HG03571 (cell line): Measurements from ENCODE around the gene KRT222.

Source experiments
- ATAC-seq: cut with Tn5 transposase; IDR thresholded peaks from one replicate; pipeline ENCODE4 v1.9.1; 2021; ENCODE audit not compliant: unreplicated experiment

Gene KRT222

GRCh38 chr17:40659911-40660310, 5.1 kb downstream of the KRT222 start:
- no peak for ATAC-seq

GRCh38 chr17:40658396-40658795, 6.6 kb downstream of the KRT222 start:
- ATAC-seq = no peak

- no peak for ATAC-seq
These were observed 13.0 kb downstream of the KRT222 start for GRCh38 chr17:40651939-40652338.

- ATAC-seq = peak; percentile 13
These were observed 16.5 kb downstream of the KRT222 start for GRCh38 chr17:40648384-40648968.

DNA sequence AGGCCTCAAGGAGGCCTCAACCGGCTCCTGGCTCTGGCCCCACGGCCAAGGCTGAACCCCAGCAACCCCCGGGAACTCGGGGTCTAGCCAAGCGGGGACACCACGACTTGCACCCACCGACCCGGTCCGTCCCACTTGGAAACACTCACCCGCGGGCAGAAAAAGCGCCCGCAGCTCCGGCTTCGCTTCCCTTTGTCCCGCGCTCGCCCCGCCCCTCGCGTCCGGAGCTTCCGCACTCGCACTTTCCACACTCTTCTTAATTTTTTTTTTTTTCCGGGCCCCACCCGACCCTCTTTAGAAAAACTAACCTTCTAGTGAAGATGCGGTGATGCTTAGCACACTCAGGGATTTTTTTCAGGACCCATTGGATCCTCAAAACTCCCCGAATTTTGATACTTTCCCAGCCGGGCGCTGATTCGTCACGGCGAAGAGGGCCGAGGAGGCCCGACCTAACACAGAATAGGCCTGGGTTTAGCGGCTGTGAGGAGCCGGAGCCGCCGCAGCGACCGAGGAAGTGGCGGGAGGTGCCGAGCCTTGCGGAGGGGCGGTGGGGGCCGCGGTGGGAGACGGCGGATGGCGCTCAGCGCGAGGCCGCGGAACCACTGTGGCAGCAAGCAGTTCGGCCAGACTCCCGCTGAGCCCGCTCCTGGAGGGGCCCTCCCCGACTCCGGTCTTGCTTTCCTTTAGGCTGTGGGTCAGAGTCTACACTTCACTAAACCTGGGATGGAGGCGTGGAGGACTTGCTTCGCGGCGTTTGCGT, 17.2 kb downstream of the KRT222 start, which contains the start of gene SMARCE1:
TSS of gene SMARCE1 (minus strand) at position 195 of the 760 bp plus-strand sequence. CDS start 2,016 bp downstream, outside the sequence.
- peak; percentile 54 for ATAC-seq

- ATAC-seq = peak; percentile 25
These were observed 18.0 kb downstream of the KRT222 start for GRCh38 chr17:40646791-40647623.

DNA sequence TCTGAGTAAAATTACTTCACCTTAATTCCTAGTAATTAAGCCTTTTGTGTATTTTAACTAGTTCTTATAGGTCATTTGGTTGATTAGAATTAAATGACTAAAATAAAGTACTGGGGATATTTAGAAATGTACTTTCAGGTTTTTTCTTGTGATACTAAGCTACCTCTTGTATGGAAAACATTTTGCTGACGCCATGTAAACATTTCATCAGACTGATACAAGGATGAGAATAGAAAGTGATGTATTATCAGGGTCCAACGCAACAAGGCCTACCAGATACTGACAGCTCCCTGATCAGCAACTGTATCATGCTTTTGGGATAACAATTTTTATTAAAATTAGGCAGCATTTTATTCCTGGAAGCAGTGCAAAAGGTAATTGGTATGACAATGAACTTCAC, 19.0 kb downstream of the KRT222 start:
- no peak for ATAC-seq

- ATAC-seq = no peak
These were observed 19.7 kb downstream of the KRT222 start for GRCh38 chr17:40645291-40645690.

GRCh38 chr17:40637931-40638330, 27.0 kb downstream of the KRT222 start:
- ATAC-seq = no peak

DNA sequence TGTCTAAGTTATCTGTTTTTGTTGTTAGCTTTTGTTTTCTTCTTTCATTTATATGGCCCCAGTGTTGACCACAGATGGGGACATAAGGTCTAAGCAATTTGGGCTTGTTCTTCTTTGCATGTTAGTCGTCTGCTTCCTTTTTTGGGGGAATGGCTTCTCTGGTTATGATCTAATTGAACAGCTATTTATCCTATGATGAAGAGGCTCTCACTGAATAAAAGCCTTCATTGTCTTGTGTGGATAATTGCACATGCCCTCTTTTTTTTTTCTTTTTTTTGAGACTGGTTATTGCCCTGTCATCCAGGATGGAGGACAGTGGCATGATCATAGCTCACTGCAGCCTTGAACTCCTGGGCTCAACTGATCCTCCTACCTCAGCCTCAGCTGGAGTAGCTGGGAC, 31.1 kb downstream of the KRT222 start:
- ATAC-seq = no peak

- ATAC-seq = no peak
These were observed 32.8 kb downstream of the KRT222 start for GRCh38 chr17:40632216-40632615.

DNA sequence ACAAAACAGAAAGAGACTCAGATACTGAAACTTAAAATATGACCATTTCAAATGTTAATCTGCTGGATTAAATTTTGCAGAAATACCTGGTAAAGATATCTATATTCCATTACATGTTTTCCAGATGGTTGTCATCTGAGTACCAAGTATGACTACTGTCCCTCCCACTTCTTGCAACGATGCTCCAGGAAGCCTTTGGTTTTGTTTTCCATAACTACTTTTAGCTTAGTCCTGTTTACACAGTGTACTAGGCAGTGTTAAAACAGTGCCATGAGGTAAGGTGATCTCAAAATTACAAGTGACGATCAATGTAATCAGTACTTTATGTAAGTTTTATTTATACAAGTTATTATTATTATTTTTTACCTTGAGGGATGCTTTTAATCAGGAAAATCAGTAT, 35.1 kb downstream of the KRT222 start:
- no peak for ATAC-seq

DNA sequence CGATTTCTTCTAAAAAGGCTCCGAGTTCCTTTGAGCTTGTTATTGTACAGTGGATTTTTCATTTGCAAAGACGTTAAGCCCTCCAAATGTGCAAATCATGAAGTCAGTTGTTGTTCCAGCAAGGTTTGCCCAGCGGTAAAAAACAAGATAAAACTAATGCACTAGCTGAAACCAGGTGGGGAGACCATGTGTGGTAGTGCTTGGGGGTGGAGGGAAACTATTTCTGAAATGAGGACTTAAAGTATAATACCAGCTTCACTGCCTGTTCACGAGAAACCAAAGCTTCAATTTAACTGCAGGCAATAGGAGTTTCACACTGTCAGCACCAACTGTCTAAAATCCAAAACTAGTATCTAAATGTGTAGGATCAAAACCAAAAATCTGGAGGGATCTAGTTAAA, 39.7 kb downstream of the KRT222 start:
- ATAC-seq = no peak

DNA sequence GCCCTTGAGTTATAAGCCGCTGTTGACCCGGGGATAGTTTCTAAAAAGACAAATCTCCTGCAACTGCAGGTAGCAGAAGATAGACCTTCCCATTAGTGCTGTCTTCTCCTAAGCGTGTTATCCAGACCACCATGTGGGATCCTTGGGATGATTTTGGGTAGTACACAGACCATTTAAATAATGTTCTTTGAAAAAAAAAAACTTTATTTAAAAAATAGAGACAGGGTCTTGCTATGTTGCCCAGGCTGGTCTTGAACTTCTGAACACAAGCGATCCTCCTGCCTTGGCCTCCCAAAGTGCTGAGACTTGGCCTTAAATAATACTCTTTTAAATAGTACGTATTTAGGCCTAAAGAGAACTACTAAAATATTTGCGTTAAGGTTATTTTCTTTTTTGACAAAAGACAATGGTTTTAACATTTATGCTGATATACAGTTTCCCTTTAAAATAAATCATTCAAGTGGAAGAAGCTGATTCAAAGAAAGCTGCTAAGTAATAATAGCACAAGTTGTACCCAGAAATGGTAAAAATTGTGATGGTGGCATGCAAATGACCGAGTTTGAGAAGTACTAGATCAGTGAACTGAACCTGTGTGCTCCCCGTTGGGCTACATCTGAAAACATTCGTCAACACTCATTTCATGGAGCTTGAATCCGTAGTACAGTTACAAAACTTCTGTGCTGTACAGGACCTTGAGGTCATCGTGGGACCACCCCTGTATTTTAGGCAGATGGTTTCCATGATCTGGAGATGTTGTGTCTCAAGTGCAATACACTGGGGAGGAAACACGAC, 41.4 kb downstream of the KRT222 start:
- no peak for ATAC-seq

DNA sequence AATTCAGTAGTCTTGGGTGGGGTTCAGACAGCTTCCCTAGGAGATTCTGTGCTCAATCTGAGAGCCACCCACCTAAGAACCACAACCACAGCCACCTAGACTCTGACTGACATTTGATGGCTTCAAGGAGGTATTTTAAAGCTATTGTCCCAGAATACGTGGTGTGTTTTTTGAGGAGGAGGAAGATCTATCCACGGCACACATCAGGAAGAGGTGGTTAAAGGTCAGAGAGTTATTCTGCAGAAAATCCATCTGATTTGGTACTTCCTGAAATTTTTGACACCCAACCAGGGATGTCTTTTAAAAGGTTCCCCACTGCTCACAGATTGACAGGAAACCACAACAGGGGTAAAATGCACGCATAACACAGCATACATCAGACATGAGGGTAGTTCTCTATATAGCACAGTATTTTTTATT, 42.5 kb downstream of the KRT222 start:
- ATAC-seq = no peak

DNA sequence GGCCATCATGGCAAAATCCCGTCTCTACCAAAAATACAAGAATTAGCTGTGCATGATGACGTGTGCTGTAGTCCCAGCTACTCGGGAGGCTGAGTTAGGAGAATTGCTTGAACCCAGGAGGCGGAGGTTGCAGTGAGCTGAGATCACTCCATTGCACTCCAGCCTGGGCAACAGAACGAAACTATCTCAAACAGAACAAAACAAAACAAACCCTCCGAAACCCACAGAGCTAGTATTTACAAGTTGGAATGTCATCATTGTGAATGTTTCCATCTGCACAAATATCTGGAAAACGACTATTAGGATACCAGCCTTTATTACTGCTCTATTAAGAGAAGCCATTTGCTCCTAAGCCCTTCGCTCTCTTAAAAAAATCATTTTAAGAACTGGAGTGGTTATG, 43.4 kb downstream of the KRT222 start:
- no peak for ATAC-seq

GRCh38 chr17:40621019-40621418, 44.0 kb downstream of the KRT222 start:
- no peak for ATAC-seq

DNA sequence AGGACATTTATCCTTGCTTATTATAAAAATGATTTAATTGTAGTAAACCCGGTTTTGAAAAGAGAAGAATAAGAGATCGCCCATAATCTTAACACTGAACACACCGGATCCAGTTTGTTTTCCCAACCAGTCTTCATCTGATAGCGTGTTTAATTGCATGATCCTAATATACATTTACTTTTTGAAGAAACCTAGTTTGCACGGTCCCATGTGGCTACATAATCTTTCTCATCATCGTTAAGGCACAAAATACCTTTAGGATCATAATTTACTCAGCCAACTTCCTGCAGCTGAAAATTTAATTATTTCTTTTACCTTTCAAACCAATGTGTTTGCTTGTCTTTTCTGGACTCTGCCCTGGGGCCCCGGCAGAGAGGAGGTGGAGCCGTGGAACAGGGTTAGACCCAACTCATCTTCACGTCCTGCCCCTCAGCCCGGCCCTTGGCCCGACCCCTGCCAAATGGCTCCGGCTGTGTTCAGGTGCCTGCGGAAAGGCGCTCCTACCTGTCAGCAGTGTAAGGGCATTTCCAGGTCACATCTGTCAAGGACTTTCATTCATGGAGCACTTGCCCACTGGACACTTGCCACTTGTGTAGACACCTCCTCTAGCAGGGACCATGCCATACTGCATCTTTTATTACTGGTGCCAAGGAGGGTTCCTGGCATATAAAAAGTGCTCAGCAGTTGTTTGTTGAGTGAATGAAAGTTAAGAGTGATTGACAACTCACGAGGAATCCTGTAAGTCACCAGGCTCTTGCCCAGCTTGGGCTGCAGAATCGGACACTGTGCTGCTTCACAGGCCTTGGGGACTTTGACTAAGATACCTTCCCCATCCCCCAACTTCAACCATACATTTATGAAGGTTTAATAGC, 46.0 kb downstream of the KRT222 start:
- ATAC-seq = no peak

GRCh38 chr17:40617678-40618240, 47.2 kb downstream of the KRT222 start:
- ATAC-seq = no peak

- no peak for ATAC-seq
These were observed 48.4 kb downstream of the KRT222 start for GRCh38 chr17:40616592-40616991.
